ENCODE measurements around the gene MKLN1. TPM values are rescaled to one million over a fixed set of nuclear protein-coding genes. Genes with fewer than 3 reads are reported as not detected.

The MKLN1 gene
- total and polyA plus RNA-seq, 4 donors, result 7.1 to 48.4 (median 25.5) TPM

DNA sequence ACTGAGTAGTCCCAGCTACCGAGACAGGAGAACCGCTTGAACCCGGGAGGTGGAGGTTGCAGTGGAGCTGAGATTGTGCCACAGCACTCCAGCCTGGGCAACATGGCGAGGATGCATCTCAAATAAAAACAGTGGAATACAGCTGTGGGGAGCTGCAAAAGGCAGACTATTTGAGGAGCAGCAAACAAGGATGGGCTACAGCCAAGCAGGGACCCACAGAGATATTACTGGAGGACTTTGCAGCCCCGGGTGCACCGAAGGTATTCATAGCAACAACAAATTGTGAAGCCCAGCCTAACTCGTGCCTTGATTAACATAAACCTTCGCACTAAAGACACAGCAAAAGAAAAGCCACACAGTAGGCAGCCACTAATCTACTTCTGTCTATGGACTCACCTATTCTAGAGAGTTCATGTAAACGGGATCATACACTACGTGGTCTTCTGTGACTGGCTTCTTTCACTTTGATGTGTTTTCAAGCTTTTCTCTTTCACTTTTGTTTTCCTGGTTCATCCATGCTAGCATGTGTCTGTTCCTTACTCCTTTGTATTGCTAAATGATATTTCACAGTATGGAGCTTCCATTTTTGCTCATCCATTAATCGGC is 194.8 kb downstream of the MKLN1 start:
- H3K4me3 ChIP-seq (ENCODE audit: low read depth in 1 of 3, low read length in 3 of 3), result peak overlapping the region; percentile 9 to 29 (median 27)
- DNase-seq (ENCODE audit: low spot score), result no peak
- WGBS, result 74% methylated on average over 11 of the region's 11 CpGs
- H3K27me3 ChIP-seq (ENCODE audit: control insufficient read depth in 4 of 4, insufficient read depth in 4 of 4, low read length in 3 of 4), result no peaks in the 10 kb centered on the region
- H3K4me1 ChIP-seq (ENCODE audit: control insufficient read depth in 4 of 4, insufficient read depth in 4 of 4, low read length in 3 of 4), result peaks cover 0 to 4% (median 0%) of the 10 kb centered on the region in 4 donors
- H3K9ac ChIP-seq (ENCODE audit: low read depth in 1 of 2, low read length in 2 of 2), result no peak overlapping the region
- H3K36me3 ChIP-seq (ENCODE audit: control insufficient read depth in 4 of 4, insufficient read depth in 3 of 4, low read depth in 1 of 4, low read length in 3 of 4), result no peaks in the 10 kb centered on the region
- TF ChIP-seq TAF1 (conservative IDR thresholded peaks at IDR 0.05), result no peak
- TF ChIP-seq, protein P1, sequence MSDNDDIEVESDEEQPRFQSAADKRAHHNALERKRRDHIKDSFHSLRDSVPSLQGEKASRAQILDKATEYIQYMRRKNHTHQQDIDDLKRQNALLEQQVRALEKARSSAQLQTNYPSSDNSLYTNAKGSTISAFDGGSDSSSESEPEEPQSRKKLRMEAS (IDR thresholded peaks at IDR 0.05), result no peak
- no peak for TF ChIP-seq YY1 (IDR thresholded peaks at IDR 0.05)
- no peak for TF ChIP-seq RAD21 (IDR thresholded peaks at IDR 0.05)
- no peak for TF ChIP-seq SP1 (IDR thresholded peaks at IDR 0.05)
- no peak for TF ChIP-seq NR2F2 (IDR thresholded peaks at IDR 0.05)
- no peaks in the 10 kb centered on the region for H3K9me3 ChIP-seq (ENCODE audit: control insufficient read depth in 4 of 4, low read length in 3 of 4)
- H3K27ac ChIP-seq (ENCODE audit: low read depth in 1 of 2, low read length in 2 of 2), result peak overlapping the region in 1 of 2 donors; percentile 42

DNA sequence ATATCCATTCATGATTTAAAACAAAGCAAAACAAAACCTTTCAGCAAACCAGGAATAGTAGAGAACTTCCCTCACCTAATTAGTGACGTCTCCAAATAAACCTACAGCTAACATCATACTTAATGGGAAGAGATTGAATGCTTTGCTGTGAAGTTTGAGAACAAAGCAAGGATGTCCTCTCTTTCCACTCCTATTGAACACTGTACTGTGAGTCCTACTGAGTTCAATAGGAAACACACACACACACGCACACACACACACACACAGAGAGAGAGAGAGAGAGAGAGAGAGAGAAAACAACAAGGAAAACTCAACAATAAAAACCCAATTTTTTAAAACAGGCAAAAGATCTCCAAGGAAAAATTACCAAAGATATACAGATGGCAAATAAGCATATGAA is 196.4 kb downstream of the MKLN1 start:
- DNase-seq (ENCODE audit: low spot score), result no peak
- no peaks in the 10 kb centered on the region for H3K9me3 ChIP-seq (ENCODE audit: control insufficient read depth in 4 of 4, low read length in 3 of 4)
- 37% methylated on average over 2 of the region's 2 CpGs for WGBS
- no peak overlapping the region for H3K27ac ChIP-seq (ENCODE audit: low read depth in 1 of 2, low read length in 2 of 2)
- H3K4me3 ChIP-seq (ENCODE audit: low read depth in 1 of 3, low read length in 3 of 3), result no peak overlapping the region
- no peaks in the 10 kb centered on the region for H3K36me3 ChIP-seq (ENCODE audit: control insufficient read depth in 4 of 4, insufficient read depth in 3 of 4, low read depth in 1 of 4, low read length in 3 of 4)
- TF ChIP-seq, protein P2, sequence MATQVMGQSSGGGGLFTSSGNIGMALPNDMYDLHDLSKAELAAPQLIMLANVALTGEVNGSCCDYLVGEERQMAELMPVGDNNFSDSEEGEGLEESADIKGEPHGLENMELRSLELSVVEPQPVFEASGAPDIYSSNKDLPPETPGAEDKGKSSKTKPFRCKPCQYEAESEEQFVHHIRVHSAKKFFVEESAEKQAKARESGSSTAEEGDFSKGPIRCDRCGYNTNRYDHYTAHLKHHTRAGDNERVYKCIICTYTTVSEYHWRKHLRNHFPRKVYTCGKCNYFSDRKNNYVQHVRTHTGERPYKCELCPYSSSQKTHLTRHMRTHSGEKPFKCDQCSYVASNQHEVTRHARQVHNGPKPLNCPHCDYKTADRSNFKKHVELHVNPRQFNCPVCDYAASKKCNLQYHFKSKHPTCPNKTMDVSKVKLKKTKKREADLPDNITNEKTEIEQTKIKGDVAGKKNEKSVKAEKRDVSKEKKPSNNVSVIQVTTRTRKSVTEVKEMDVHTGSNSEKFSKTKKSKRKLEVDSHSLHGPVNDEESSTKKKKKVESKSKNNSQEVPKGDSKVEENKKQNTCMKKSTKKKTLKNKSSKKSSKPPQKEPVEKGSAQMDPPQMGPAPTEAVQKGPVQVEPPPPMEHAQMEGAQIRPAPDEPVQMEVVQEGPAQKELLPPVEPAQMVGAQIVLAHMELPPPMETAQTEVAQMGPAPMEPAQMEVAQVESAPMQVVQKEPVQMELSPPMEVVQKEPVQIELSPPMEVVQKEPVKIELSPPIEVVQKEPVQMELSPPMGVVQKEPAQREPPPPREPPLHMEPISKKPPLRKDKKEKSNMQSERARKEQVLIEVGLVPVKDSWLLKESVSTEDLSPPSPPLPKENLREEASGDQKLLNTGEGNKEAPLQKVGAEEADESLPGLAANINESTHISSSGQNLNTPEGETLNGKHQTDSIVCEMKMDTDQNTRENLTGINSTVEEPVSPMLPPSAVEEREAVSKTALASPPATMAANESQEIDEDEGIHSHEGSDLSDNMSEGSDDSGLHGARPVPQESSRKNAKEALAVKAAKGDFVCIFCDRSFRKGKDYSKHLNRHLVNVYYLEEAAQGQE (IDR thresholded peaks at IDR 0.05), result no peak
- TF ChIP-seq RXRA (IDR thresholded peaks at IDR 0.05), result no peak
- no peak for TF ChIP-seq YY1 (IDR thresholded peaks at IDR 0.05)
- no peak for TF ChIP-seq SP1 (IDR thresholded peaks at IDR 0.05)
- TF ChIP-seq FOXA2 (IDR thresholded peaks at IDR 0.05), result no peak
- TF ChIP-seq, protein P3, sequence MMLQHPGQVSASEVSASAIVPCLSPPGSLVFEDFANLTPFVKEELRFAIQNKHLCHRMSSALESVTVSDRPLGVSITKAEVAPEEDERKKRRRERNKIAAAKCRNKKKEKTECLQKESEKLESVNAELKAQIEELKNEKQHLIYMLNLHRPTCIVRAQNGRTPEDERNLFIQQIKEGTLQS (IDR thresholded peaks at IDR 0.05), result no peak
- no peak for TF ChIP-seq NR2F2 (IDR thresholded peaks at IDR 0.05)
- TF ChIP-seq TAF1 (conservative IDR thresholded peaks at IDR 0.05), result no peak
- TF ChIP-seq, protein P4, sequence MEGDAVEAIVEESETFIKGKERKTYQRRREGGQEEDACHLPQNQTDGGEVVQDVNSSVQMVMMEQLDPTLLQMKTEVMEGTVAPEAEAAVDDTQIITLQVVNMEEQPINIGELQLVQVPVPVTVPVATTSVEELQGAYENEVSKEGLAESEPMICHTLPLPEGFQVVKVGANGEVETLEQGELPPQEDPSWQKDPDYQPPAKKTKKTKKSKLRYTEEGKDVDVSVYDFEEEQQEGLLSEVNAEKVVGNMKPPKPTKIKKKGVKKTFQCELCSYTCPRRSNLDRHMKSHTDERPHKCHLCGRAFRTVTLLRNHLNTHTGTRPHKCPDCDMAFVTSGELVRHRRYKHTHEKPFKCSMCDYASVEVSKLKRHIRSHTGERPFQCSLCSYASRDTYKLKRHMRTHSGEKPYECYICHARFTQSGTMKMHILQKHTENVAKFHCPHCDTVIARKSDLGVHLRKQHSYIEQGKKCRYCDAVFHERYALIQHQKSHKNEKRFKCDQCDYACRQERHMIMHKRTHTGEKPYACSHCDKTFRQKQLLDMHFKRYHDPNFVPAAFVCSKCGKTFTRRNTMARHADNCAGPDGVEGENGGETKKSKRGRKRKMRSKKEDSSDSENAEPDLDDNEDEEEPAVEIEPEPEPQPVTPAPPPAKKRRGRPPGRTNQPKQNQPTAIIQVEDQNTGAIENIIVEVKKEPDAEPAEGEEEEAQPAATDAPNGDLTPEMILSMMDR (IDR thresholded peaks at IDR 0.05; ENCODE audit: low read depth, low read length, missing input control), result no peak
- TF ChIP-seq, protein P5, sequence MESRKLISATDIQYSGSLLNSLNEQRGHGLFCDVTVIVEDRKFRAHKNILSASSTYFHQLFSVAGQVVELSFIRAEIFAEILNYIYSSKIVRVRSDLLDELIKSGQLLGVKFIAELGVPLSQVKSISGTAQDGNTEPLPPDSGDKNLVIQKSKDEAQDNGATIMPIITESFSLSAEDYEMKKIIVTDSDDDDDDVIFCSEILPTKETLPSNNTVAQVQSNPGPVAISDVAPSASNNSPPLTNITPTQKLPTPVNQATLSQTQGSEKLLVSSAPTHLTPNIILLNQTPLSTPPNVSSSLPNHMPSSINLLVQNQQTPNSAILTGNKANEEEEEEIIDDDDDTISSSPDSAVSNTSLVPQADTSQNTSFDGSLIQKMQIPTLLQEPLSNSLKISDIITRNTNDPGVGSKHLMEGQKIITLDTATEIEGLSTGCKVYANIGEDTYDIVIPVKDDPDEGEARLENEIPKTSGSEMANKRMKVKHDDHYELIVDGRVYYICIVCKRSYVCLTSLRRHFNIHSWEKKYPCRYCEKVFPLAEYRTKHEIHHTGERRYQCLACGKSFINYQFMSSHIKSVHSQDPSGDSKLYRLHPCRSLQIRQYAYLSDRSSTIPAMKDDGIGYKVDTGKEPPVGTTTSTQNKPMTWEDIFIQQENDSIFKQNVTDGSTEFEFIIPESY (IDR thresholded peaks at IDR 0.05), result no peak
- TF ChIP-seq RAD21 (IDR thresholded peaks at IDR 0.05), result no peak
- TF ChIP-seq HNF4A (conservative IDR thresholded peaks at IDR 0.05), result no peak
- TF ChIP-seq FOXA1 (IDR thresholded peaks at IDR 0.05), result no peak
- TF ChIP-seq EGR1 (IDR thresholded peaks at IDR 0.05; ENCODE audit: low read depth in 2 of 2), result no peak
- TF ChIP-seq GABPA (IDR thresholded peaks at IDR 0.05 in 1 of 2, conservative IDR thresholded peaks at IDR 0.05 in 1 of 2), result no peak
- TF ChIP-seq, protein P1 (IDR thresholded peaks at IDR 0.05), result no peak
- TF ChIP-seq JUND (IDR thresholded peaks at IDR 0.05), result no peak
- peaks cover 0 to 4% (median 0%) of the 10 kb centered on the region in 4 donors for H3K4me1 ChIP-seq (ENCODE audit: control insufficient read depth in 4 of 4, insufficient read depth in 4 of 4, low read length in 3 of 4)
- no peak overlapping the region for H3K9ac ChIP-seq (ENCODE audit: low read depth in 1 of 2, low read length in 2 of 2)
- H3K27me3 ChIP-seq (ENCODE audit: control insufficient read depth in 4 of 4, insufficient read depth in 4 of 4, low read length in 3 of 4), result no peaks in the 10 kb centered on the region
